Activated CD4-positive, alpha-beta memory T cell treated with anti-CD3 and anti-CD28 coated beads for 36 hours (primary cell): ENCODE measurements around the gene TLE4. TPM values are rescaled to one million over a fixed set of nuclear protein-coding genes. Genes with fewer than 3 reads are reported as not detected.
"Not testable (repeated sequence)": the region's sequence is repeated elsewhere in the genome, so short reads cannot be mapped to it uniquely, and the experiment has no call there.

Experiments used
- CTCF ChIA-PET: fragments of 350-600 bp; sonication (Branson Sonifier 250); formaldehyde crosslinking; loops from one replicate; lab custom pipeline; 2021; ENCODE audit warnings: antibody characterized with exemption, inconsistent platforms; lab: Charles Lee
- POLR2A ChIA-PET: fragments of 350-600 bp; sonication (Branson Sonifier 250); formaldehyde crosslinking; loops from one replicate; lab custom pipeline; 2021; ENCODE audit warnings: antibody characterized with exemption; lab: Charles Lee
- DNase-seq: peaks from one replicate; pipeline ENCODE4 v3.0.0-alpha.2; 2020
- H3K27ac Mint-ChIP-seq: one replicate; pipeline ENCODE4 v1.8.0; 2021; ENCODE audit warnings: mixed read lengths
- H3K27me3 Mint-ChIP-seq: one replicate; pipeline ENCODE4 v1.8.0; 2021; ENCODE audit warnings: mixed read lengths
- H3K36me3 Mint-ChIP-seq: one replicate; pipeline ENCODE4 v1.8.0; 2021; ENCODE audit warnings: mixed read lengths
- H3K4me1 Mint-ChIP-seq: one replicate; pipeline ENCODE4 v1.8.0; 2021; ENCODE audit warnings: low read depth, mixed read lengths
- H3K4me3 Mint-ChIP-seq: one replicate; pipeline ENCODE4 v1.8.0; 2021; ENCODE audit warnings: mild to moderate bottlenecking, mixed read lengths
- H3K9me3 Mint-ChIP-seq: one replicate; pipeline ENCODE4 v1.8.0; 2021; ENCODE audit warnings: mixed read lengths
- intact Hi-C: fragments of 100-400 bp; cut with micrococcal nuclease; formaldehyde crosslinking; loops from one replicate; pipeline ENCODE4 v1.15.1; 2023
- total RNA-seq, 2 experiments: library from RNA; stranded (reverse); gene quantifications; one replicate each; pipeline ENCODE4 v1.2.3, GENCODE V29; 2021

TLE4 gene
- 10 to 100 TPM; 14.3 to 15.3 TPM for total RNA-seq

DNA sequence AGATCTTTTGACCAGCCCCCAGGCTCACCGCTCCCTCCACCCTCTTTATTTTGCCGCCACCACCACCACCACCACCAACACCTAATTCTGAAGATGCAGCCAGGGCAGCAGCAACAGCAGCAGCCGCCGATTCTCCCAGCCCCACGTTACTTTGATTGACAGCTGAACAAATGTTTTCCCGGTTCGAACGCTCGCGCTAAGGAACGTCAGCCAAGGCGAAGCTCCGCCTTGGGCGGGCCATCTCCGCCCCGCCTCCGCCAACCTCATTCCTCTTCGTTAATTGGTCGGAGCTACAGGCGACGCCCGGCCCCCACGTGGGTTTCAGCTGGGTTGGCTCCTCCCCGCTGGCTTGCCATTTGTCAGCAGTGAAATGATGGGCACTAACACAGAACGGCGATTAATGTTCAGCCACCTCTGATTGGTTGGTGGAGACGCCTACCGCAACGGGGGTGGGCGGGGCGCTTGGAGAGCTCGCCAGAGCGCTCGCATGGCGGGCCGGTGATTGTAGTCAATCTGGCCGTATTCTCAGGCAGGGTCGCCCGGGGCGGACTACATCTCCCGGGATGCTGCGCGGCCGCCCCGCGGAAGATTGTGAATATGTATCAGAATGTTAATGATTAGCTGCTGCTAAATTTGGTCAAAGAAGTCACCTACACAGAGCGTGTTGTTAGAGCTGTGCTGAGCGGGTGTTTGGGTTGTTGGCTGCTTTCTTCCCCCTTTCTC lies at the start of gene TLE4:
Gene TLE4 (plus strand): TSS at position 657 of the 723 bp plus-strand sequence. CDS start 826 bp downstream, outside the sequence.
- peaks cover 29% of the 10 kb centered on the region for H3K4me1 Mint-ChIP-seq
- peak within 1 kb of the TSS; percentile 56 for H3K27ac Mint-ChIP-seq
- H3K36me3 Mint-ChIP-seq, result peaks cover 4% of the 10 kb centered on the region
- H3K27me3 Mint-ChIP-seq, result peaks cover 6% of the 10 kb centered on the region
- H3K9me3 Mint-ChIP-seq, result no peaks in the 10 kb centered on the region
- peak within 1 kb of the TSS; percentile 72 for H3K4me3 Mint-ChIP-seq
- DNase-seq, result peak; percentile 100
- intact Hi-C loops, result loop anchor here (1.0 to 5.0 kb wide), 7 partner anchors 13 to 1275 kb away; partner anchors contain the start of gene PSAT1
- ChIA-PET POLR2A (interaction anchor here (0.7 to 1.9 kb wide), 7 partner anchors 11 to 1335 kb away, joined by 3 to 25 read pairs (median 5); partner anchors contain the start of gene CEP78), CTCF (interaction anchor here (0.8 to 1.6 kb wide), 5 partner anchors 9 to 186 kb away, joined by 3 to 4 read pairs (median 4); no protein-coding TSS in a partner anchor)

- ChIA-PET CTCF (no interaction called here), POLR2A (no interaction called here)
- intact Hi-C loops, result no loop called here
- Mint-ChIP-seq H3K9me3 (peaks cover 4% of the 10 kb centered on the region), H3K4me1 (peaks cover 3% of the 10 kb centered on the region), H3K27ac (no peak overlapping the region), H3K36me3 (no peaks in the 10 kb centered on the region), H3K4me3 (no peak overlapping the region), H3K27me3 (peaks cover 4% of the 10 kb centered on the region)
- no peak for DNase-seq
Measured at GRCh38 chr9:79522793-79523192, 49.0 kb upstream of the TLE4 start.

DNA sequence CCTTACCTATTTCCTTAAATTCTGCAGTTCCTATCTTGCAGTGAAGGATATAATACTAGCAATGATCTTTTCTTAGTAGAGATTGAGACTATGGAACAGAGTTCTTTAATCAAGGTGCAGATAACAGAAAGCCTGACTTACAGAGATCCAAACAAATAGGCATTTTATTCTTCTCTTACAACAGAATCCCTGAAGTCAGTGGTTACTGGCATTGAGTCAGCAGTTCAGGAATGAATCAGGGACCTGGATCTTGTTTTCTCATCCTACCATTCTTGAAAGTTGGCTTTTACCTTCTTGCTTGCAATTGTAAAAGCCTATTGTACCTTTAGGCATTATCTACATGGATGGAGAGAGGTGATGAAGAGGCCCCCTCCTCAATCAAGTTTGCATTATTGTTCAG lies 47.5 kb upstream of the TLE4 start:
- peaks cover 4% of the 10 kb centered on the region for H3K9me3 Mint-ChIP-seq
- no peaks in the 10 kb centered on the region for H3K36me3 Mint-ChIP-seq
- H3K27ac Mint-ChIP-seq, result no peak overlapping the region
- peaks cover 4% of the 10 kb centered on the region for H3K27me3 Mint-ChIP-seq
- H3K4me1 Mint-ChIP-seq, result peaks cover 3% of the 10 kb centered on the region
- POLR2A ChIA-PET, result no interaction called here
- H3K4me3 Mint-ChIP-seq, result no peak overlapping the region
- intact Hi-C loops, result no loop called here
- no peak for DNase-seq
- CTCF ChIA-PET, result no interaction called here

DNA sequence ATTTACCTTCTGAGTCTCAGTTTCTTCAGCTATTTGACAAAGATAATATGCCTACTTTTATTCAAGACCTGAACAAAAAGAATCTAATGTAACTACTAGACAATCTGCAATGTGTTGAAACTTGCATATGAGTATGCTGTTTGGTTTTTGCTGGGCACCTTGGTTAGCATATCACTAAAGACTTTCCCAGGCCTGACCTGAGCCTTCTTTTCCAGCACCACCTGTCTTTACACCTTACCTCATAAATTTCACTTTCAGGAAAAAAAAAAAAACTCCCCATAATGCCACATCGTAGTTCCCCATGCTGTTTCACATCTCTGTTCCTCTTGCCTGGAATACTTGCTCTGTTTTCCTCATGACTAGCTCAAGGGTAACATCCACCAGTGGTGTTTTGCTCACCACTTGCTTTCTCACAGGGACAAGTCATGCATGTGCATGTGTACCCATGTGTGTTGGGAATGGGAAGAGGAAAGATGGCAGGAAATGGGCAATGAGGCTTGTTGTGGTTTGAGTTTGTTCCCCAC lies 45.6 kb upstream of the TLE4 start:
- H3K9me3 Mint-ChIP-seq, result peaks cover 4% of the 10 kb centered on the region
- intact Hi-C loops, result no loop called here
- no peak for DNase-seq
- ChIA-PET CTCF (no interaction called here), POLR2A (no interaction called here)
- H3K4me1 Mint-ChIP-seq, result peaks cover 3% of the 10 kb centered on the region
- H3K4me3 Mint-ChIP-seq, result no peak overlapping the region
- H3K36me3 Mint-ChIP-seq, result no peaks in the 10 kb centered on the region
- H3K27me3 Mint-ChIP-seq, result peaks cover 4% of the 10 kb centered on the region
- no peak overlapping the region for H3K27ac Mint-ChIP-seq

GRCh38 chr9:79535534-79535933 lies 36.2 kb upstream of the TLE4 start:
- intact Hi-C loops, result no loop called here
- CTCF ChIA-PET, result no interaction called here
- no peak for DNase-seq
- Mint-ChIP-seq H3K9me3 (peaks cover 8% of the 10 kb centered on the region), H3K27ac (no peak overlapping the region), H3K36me3 (no peaks in the 10 kb centered on the region), H3K4me3 (no peak overlapping the region), H3K4me1 (no peaks in the 10 kb centered on the region), H3K27me3 (peaks cover 1% of the 10 kb centered on the region)
- POLR2A ChIA-PET, result no interaction called here

DNA sequence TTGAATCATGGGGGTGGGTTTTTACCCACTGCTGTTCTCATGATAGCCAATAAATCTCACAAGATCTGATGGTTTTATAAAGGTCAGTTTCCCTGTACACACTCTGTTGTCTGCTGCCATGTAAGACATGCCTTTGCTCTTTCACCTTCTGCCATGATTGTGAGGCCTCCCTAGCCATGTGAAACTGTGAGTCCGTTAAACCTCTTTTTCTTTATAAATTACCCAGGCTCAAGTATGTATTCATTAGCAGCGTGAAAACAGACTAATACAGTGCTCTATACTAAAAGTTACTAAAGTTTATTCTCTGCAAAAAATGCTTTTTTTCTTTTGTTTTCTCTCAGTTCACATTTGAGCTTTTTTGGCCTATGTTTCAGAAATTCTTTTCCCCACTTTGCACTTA lies 33.9 kb upstream of the TLE4 start:
- Mint-ChIP-seq H3K27ac (no peak overlapping the region), H3K9me3 (peaks cover 8% of the 10 kb centered on the region), H3K4me1 (peaks cover 2% of the 10 kb centered on the region), H3K4me3 (no peak overlapping the region), H3K36me3 (no peaks in the 10 kb centered on the region), H3K27me3 (peaks cover 4% of the 10 kb centered on the region)
- CTCF ChIA-PET, result no interaction called here
- POLR2A ChIA-PET, result no interaction called here
- intact Hi-C loops, result no loop called here
- DNase-seq, result no peak

- no peak for DNase-seq
- Mint-ChIP-seq H3K36me3 (no peaks in the 10 kb centered on the region), H3K9me3 (peaks cover 4% of the 10 kb centered on the region), H3K27ac (no peak overlapping the region), H3K4me1 (peaks cover 21% of the 10 kb centered on the region), H3K27me3 (peaks cover 8% of the 10 kb centered on the region), H3K4me3 (no peak overlapping the region)
- POLR2A ChIA-PET, result no interaction called here
- CTCF ChIA-PET, result no interaction called here
- intact Hi-C loops, result no loop called here
Measured at GRCh38 chr9:79542735-79543620, 28.8 kb upstream of the TLE4 start.

- intact Hi-C loops, result loop anchor here (1.0 kb wide), 1 partner anchor 27 kb away; the partner anchor contains the start of gene TLE4
- POLR2A ChIA-PET, H3K36me3 Mint-ChIP-seq, CTCF ChIA-PET, H3K27me3 Mint-ChIP-seq, H3K9me3 Mint-ChIP-seq: not testable (repeated sequence)
- Mint-ChIP-seq H3K27ac (peak overlapping the region; percentile 20), H3K4me3 (peak overlapping the region; percentile 18), H3K4me1 (peaks cover 21% of the 10 kb centered on the region)
- peak; percentile 42 for DNase-seq
Measured at GRCh38 chr9:79544375-79544774, 27.4 kb upstream of the TLE4 start.

DNA sequence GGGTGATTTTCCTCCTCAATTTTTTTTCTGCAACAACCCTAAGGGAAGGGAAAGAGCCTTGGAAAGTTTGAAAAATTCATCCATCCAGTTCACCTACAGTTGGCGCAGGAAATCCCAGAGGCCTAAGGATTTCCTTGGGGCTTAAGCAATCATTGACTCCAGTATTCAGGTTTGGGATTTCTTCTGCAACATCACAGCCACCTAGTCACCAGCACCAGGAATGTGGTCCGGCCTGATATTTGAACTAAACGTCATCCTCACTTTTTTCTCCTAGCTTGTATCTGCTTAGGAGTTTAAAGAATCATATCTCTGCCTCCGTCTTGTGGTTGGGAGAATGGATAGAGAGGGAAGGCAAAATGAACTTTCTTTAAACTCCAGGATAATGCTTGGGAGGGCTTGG lies 20.2 kb upstream of the TLE4 start:
- no peak overlapping the region for H3K4me3 Mint-ChIP-seq
- DNase-seq, result no peak
- no peaks in the 10 kb centered on the region for H3K4me1 Mint-ChIP-seq
- ChIA-PET POLR2A (no interaction called here), CTCF (no interaction called here)
- no peak overlapping the region for H3K27ac Mint-ChIP-seq
- no peaks in the 10 kb centered on the region for H3K27me3 Mint-ChIP-seq
- H3K9me3 Mint-ChIP-seq, result peaks cover 8% of the 10 kb centered on the region
- intact Hi-C loops, result no loop called here
- H3K36me3 Mint-ChIP-seq, result no peaks in the 10 kb centered on the region

GRCh38 chr9:79551994-79552393 lies 19.8 kb upstream of the TLE4 start:
- H3K27me3 Mint-ChIP-seq, result no peaks in the 10 kb centered on the region
- no peak overlapping the region for H3K4me3 Mint-ChIP-seq
- H3K4me1 Mint-ChIP-seq, result no peaks in the 10 kb centered on the region
- H3K36me3 Mint-ChIP-seq, result no peaks in the 10 kb centered on the region
- POLR2A ChIA-PET, result no interaction called here
- H3K27ac Mint-ChIP-seq, result no peak overlapping the region
- CTCF ChIA-PET, result no interaction called here
- no peak for DNase-seq
- intact Hi-C loops, result no loop called here
- H3K9me3 Mint-ChIP-seq, result peaks cover 8% of the 10 kb centered on the region

- no peak overlapping the region for H3K4me3 Mint-ChIP-seq
- H3K9me3 Mint-ChIP-seq, result peaks cover 6% of the 10 kb centered on the region
- no peak overlapping the region for H3K27ac Mint-ChIP-seq
- H3K27me3 Mint-ChIP-seq, result no peaks in the 10 kb centered on the region
- ChIA-PET POLR2A (no interaction called here), CTCF (no interaction called here)
- intact Hi-C loops, result no loop called here
- H3K4me1 Mint-ChIP-seq, result peaks cover 3% of the 10 kb centered on the region
- no peak for DNase-seq
- no peaks in the 10 kb centered on the region for H3K36me3 Mint-ChIP-seq
Measured at GRCh38 chr9:79555474-79556089, 16.2 kb upstream of the TLE4 start.
